ENCODE data around the gene TNIP1. TPM values are rescaled to one million over a fixed set of nuclear protein-coding genes. Genes with fewer than 3 reads are reported as not detected.

TNIP1 gene
- total RNA-seq, 1 donor from 2014 or later = 512 TPM

GRCh38 chr5:151040211-151040747 is 40.6 kb downstream of the TNIP1 start:
- no peak for TF ChIP-seq CTCF (IDR thresholded peaks at IDR 0.05)
- Mint-ChIP-seq H3K9me3 (no peaks in the 10 kb centered on the region), H3K27ac (no peak overlapping the region), H3K4me1 (no peaks in the 10 kb centered on the region), H3K36me3 (ENCODE audit: low read depth) (peaks cover 95% of the 10 kb centered on the region), H3K27me3 (no peaks in the 10 kb centered on the region), H3K4me3 (no peak overlapping the region)
- ATAC-seq (ENCODE audit: low read depth) (no peak), DNase-seq (no peak)
- intact Hi-C loops (cut with micrococcal nuclease) = no loop called here
- ChIA-PET POLR2A (no interaction called here), CTCF (interaction anchor here (1.0 to 2.5 kb wide), 3 partner anchors 9 to 75 kb away, joined by 3 to 10 read pairs (median 3); no protein-coding TSS in a partner anchor)

GRCh38 chr5:151039665-151040064 is 41.2 kb downstream of the TNIP1 start:
- H3K4me3 Mint-ChIP-seq = no peak overlapping the region
- H3K9me3 Mint-ChIP-seq = no peaks in the 10 kb centered on the region
- H3K36me3 Mint-ChIP-seq (ENCODE audit: low read depth) = peaks cover 96% of the 10 kb centered on the region
- no peaks in the 10 kb centered on the region for H3K4me1 Mint-ChIP-seq
- DNase-seq (no peak), ATAC-seq (ENCODE audit: low read depth) (no peak)
- TF ChIP-seq CTCF (IDR thresholded peaks at IDR 0.05) = no peak
- no peaks in the 10 kb centered on the region for H3K27me3 Mint-ChIP-seq
- CTCF ChIA-PET = interaction anchor here (1.0 to 1.3 kb wide), 2 partner anchors 9 to 75 kb away, joined by 3 read pairs; no protein-coding TSS in a partner anchor
- intact Hi-C loops (cut with micrococcal nuclease) = no loop called here
- H3K27ac Mint-ChIP-seq = no peak overlapping the region
- POLR2A ChIA-PET = no interaction called here

DNA sequence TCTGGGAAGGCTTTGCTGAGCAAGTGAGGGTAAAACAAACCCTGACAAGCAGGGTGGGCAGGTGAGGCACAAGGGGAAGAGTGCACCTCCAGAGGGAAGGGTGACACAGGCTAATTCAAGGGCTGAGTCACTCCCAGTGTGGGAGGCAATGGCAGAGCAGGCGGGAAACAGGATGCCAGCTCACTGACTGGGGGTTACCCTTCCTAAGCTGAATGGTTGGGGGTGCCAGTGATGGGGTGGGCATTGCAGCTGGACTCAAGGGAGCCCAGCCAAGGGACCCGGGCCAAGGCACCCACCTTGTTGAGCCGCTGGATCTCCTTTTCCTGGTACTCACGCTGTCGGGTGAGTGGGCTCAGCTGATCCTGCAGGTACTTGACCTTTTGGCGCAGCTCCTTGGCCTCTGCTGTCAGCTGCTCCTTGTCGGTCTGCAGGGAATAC is 42.0 kb downstream of the TNIP1 start:
- no peak overlapping the region for H3K27ac Mint-ChIP-seq
- CTCF ChIA-PET = interaction anchor here (1.3 to 1.7 kb wide), 2 partner anchors 76 to 77 kb away, joined by 3 to 4 read pairs; no protein-coding TSS in a partner anchor

GRCh38 chr5:151038412-151038745 is 42.5 kb downstream of the TNIP1 start:
- DNase-seq (no peak), ATAC-seq (ENCODE audit: low read depth) (no peak)
- Mint-ChIP-seq H3K4me1 (no peaks in the 10 kb centered on the region), H3K27ac (no peak overlapping the region), H3K27me3 (no peaks in the 10 kb centered on the region), H3K4me3 (no peak overlapping the region), H3K9me3 (no peaks in the 10 kb centered on the region), H3K36me3 (ENCODE audit: low read depth) (peaks cover 96% of the 10 kb centered on the region)
- TF ChIP-seq CTCF (IDR thresholded peaks at IDR 0.05) = no peak
- ChIA-PET CTCF (interaction anchor here (1.7 kb wide), 1 partner anchor 77 kb away, joined by 4 read pairs; no protein-coding TSS in a partner anchor), POLR2A (no interaction called here)
- intact Hi-C loops (cut with micrococcal nuclease) = no loop called here

More for the DNA sequence above, 42.0 kb downstream of the TNIP1 start:
- ATAC-seq (ENCODE audit: low read depth) (no peak), DNase-seq (no peak)
- Mint-ChIP-seq H3K27me3 (no peaks in the 10 kb centered on the region), H3K4me3 (no peak overlapping the region), H3K36me3 (ENCODE audit: low read depth) (peaks cover 96% of the 10 kb centered on the region), H3K9me3 (no peaks in the 10 kb centered on the region), H3K4me1 (no peaks in the 10 kb centered on the region)
- POLR2A ChIA-PET = no interaction called here
- TF ChIP-seq CTCF (IDR thresholded peaks at IDR 0.05) = no peak
- intact Hi-C loops (cut with micrococcal nuclease) = no loop called here

DNA sequence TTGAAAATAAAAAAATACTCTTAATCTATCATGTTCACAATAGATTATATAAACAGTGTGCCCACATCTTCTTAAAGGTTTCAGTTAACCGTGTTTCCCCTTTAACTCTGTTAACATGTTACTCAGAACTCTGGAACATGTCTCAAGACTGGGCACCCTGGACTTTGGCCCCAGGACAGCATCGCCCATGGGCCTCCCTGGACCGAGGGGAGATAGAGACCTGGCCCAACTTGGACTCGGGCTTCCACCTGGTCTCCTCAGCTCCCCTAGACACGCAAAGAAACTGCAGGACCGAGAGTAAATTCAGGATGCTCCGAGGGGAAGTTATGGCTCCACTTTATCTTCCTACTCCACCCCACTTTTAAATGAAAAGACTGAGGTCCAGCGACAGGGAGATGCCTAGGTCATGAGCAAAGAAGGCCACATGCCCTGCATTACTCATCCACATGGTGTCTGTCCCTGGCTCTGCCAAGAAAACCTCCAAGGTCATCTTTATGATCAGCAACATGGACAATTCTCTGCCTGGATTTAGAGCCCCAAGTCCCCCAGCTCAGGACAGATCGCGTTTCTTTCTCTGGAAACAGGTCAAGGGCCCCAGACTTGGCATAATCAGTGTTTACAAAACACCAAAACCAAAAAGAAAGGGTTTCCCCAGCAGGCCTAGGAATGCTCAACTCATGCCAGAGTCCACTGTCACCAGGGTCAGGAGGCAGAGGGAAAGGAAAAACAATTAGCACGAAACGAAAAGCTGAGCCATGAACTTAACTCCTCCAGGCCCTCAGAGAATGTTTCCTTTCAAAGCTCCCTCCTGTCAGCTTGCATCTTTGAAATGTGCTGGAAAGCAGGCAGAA is 43.0 kb downstream of the TNIP1 start:
- H3K27ac Mint-ChIP-seq = no peak overlapping the region
- DNase-seq (no peak), ATAC-seq (ENCODE audit: low read depth) (no peak)
- no peak overlapping the region for H3K4me3 Mint-ChIP-seq
- peaks cover 96% of the 10 kb centered on the region for H3K36me3 Mint-ChIP-seq (ENCODE audit: low read depth)
- H3K4me1 Mint-ChIP-seq = no peaks in the 10 kb centered on the region
- ChIA-PET POLR2A (no interaction called here), CTCF (interaction anchor here (0.8 to 1.7 kb wide), 2 partner anchors 11 to 78 kb away, joined by 3 to 4 read pairs; no protein-coding TSS in a partner anchor)
- no peaks in the 10 kb centered on the region for H3K9me3 Mint-ChIP-seq
- TF ChIP-seq CTCF (IDR thresholded peaks at IDR 0.05) = no peak
- intact Hi-C loops (cut with micrococcal nuclease) = no loop called here
- H3K27me3 Mint-ChIP-seq = no peaks in the 10 kb centered on the region
